HL-60/S4 (cell line): ENCODE results near the gene MAP4K1.

ENCODE experiments used
- in situ Hi-C: fragments of 300-500 bp; cut with MboI; formaldehyde crosslinking; loops from 2 replicates; pipeline ENCODE4 v1.14.3; 2022; ENCODE audit warnings: low sequenced_read_pairs

Gene MAP4K1

DNA sequence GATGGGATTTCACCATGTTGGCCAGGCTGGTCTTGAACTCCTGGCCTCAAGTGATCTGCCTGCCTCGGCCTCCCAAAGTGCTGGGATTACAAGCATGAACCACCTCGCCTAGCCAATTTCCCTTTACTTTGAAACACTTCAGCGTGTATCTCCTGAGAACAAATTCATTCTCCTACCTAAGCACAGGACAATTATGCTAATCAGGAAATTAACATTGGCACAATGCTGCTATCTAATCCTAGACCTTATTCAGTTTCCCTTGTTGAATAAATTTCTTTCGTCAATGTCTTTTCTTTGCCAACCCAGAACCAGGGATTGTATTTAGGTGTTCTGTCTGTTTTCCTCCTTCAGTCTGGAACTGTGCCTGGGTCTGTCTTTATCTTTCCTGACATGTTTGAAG, 67.8 kb downstream of the MAP4K1 start:
- in situ Hi-C loops = loop anchor here (25.0 kb wide), 1 partner anchor 387 kb away; the partner anchor contains the start of genes MRPS12 and SARS2

DNA sequence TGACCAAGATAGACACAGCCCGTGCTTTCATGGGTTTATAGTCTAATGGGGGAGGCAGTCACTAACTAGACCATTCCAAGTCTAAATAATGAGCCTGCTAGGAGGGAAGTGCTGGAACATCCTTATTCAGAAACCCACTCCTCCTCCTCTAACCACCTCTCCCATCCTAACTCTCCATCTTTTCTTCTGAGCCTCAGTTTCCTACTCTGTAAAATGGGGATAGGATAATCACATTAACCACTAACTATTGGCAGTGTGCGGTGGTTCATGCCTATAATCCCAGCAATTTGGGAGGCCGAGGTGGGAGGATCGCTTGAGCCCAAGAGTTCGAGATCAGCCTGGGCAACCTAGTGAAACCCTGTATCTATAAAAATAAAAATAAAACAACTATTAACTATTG, 68.7 kb downstream of the MAP4K1 start:
- in situ Hi-C loops = loop anchor here (25.0 kb wide), 1 partner anchor 388 kb away; the partner anchor contains the start of genes MRPS12 and SARS2

DNA sequence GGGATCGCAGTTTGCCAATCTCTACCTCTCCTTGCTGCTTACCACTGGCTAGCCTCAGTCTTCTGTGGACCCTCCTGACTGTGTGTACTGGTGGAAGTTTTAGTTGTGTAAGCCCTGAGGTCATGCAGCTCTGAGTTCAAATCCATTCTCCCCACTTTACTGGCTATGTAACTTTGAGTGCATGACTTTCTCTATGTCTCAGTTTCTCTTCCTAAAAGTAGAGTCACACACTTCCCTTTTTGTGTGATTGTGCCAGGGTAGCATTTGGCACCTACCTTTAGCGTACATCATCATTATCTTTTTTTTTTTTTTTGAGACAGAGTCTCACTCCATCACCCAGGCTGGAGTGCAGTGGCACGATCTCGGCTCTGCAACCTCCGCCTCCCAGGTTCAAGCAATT, 70.3 kb downstream of the MAP4K1 start:
- in situ Hi-C loops = loop anchor here (25.0 kb wide), 1 partner anchor 390 kb away; the partner anchor contains the start of genes MRPS12 and SARS2

DNA sequence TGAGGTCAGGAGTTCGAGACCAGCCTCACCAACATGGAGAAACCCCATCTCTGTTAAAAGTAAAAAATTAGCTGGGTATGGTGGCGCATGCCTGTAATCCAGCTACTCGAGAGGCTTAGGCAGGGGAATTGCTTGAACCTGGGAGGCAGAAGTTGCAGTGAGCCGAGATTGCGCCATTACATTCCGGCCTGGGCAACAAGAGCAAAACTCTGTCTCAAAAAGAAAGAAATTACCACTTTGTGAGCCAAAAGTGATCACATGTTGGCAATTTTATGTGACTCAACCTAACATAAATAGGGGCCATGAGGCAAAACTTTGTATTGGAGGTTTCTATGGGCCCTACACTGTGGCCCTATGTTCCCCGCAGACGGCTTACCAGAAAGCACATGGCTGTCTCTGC, 72.2 kb downstream of the MAP4K1 start:
- in situ Hi-C loops = loop anchor here (25.0 kb wide), 1 partner anchor 392 kb away; the partner anchor contains the start of genes MRPS12 and SARS2

DNA sequence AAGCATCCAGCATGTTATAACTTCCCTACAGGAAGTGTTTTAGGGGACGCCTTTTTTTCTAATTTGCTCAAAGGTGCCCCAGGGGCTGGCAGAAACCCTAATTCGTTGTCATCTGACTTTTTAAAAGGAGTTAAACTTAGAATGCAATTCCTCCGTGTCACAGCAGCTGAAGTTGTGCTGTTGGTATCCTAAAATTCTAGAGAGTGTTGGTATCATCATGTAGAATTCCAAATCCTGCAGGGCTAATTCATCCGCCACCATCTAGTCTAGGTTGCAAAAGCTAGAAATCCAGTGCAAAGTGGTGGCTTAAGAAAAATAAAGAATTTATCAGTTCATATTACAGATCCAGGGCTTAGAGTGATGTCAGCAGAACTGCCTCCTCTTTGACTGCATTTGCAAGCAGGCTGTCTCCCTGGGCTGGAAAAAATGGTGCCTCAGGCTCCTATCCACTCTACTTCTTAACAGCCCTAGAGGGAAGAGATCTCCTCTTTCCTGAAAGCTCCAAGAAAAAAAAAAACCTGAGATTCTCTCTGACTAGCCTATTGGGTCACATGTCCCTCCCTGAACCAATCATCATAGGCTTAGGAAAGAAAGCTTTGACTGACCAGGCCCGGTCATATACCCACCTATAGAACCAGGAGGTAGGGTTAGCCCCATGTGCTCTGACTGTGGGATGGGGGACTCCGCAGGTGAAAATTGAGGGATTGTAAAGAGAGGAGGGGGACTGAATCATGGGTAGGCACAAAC, 73.0 kb downstream of the MAP4K1 start:
- in situ Hi-C loops = loop anchor here (25.0 kb wide), 1 partner anchor 393 kb away; the partner anchor contains the start of genes MRPS12 and SARS2

DNA sequence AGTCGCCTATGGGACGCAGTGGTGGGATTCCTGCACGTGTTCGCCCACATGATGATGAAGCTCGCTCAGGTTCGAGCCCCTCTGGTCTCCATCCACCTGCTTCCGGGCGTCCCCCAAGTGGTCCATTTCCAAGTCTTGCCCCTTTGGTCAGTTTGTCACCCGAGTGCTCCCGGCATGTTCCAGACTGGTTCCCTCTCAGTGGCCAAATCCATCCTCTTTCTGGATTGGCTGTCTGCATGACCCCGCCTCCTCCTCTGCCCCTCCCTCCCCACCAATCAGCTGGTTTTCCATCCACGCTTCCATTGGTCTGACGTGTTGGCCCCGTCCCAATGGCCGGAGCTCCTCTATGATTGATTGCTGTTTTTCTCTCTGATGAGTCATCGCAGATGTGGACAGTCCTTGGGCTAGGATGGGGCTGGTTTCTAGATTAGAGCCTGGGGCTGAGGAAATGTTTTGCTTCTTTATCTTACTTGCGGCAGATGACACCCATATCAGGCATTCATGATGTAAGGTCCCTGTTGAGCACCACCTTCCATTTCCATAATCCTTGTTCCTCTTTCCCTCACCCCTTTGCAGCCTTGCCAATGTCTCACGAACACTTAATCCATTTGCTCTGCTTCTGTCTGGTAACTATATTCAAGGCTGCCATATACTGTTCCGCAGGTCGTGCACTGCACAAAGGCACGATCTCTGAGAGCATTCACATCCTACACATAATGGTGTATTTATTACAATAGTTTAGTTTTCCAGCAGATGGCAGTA, 73.8 kb downstream of the MAP4K1 start:
- in situ Hi-C loops = loop anchor here (25.0 kb wide), 1 partner anchor 393 kb away; the partner anchor contains the start of genes MRPS12 and SARS2

DNA sequence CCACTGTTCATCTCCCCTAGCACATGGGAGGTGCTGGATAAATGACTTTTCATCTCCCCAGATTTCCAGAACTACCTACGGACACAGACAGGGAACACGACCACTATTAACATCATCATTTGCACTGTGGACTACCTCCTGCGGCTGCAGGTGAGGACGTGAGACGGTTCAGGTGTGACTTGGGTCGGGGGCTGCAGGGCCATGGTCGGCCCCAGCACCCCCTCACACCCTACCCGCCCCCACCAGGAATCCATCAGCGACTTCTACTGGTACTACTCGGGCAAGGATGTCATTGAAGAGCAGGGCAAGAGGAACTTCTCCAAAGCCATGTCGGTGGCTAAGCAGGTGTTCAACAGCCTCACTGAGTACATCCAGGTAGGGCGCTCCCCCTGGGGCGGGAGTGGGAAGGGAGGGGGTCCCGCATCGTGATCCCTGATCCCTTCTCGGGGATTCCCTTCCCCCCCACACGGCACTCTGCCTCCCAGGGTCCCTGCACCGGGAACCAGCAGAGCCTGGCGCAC, 74.4 kb downstream of the MAP4K1 start:
- in situ Hi-C loops = loop anchor here (25.0 kb wide), 1 partner anchor 394 kb away; the partner anchor contains the start of genes MRPS12 and SARS2

DNA sequence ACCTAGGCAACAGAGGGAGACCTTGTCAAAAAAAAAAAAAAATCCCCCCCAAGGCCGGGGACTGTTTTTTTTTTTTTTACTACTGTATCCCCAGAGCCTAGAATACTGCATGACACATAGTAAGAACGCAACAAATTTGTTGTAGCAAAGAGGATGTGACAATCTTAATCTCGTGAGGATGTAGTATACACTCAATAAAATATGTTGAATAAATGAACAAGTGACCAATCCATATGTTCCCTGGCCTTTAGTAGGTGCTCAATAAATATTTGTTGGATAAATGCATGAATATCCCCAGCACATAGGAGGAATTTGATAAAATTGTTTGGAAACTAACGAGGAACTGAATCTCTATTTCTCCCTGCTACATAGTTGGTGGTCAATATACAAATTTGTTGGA, 75.7 kb downstream of the MAP4K1 start:
- in situ Hi-C loops = loop anchor here (25.0 kb wide), 1 partner anchor 395 kb away; the partner anchor contains the start of genes MRPS12 and SARS2

DNA sequence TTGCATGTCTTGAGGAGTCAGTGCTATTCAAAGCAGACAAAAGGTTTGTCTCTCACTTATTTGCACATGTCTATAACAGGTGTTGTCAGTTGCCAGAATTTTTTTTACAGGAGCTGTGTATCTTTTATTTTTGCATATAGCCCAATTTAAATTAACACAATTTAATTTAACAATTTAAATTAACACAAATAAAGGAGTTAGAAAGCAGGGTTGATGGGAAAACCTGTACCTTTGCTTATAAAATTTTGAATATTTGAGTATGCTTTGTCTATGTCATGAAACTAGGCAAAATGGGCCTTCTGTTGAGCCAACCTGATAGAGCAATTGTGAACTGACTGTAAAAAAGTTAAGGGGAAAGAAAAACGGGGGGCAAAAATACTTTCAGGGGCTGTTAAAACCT, 78.0 kb downstream of the MAP4K1 start:
- in situ Hi-C loops = loop anchor here (25.0 kb wide), 1 partner anchor 398 kb away; the partner anchor contains the start of genes MRPS12 and SARS2

DNA sequence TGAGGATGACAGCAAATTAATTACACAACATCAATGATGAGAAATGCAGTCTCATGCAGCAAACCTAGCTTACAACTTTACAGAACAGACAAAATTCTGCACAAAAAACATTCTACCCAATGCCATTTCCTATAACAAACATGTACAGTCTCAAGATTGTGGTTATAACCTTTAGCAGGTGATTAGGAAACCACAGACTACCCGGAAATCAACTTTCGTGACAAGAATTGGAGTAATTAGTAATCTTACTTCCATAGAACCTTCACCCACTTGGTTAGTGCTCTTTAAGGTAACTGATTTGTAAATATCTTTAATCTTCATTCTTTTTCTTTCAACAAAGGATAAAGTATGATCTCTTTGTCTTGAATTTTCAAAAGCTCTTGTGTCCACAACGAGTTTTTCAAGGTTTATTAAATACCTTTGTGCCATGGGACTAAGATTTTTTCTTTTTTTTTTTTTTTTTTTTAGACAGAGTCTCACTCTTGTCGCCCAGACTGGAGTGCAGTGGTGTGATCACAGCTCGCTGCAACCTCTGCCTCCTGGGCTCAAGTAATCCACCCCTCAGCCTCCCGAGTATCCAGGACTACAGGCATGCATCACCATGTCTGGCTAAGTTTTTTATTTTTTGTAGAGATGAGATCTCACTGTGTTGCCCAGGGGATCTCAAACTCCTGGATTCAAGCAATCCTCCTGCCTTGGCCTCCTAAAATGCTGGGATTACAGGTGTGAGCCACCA, 78.8 kb downstream of the MAP4K1 start:
- in situ Hi-C loops = loop anchor here (25.0 kb wide), 1 partner anchor 398 kb away; the partner anchor contains the start of genes MRPS12 and SARS2

DNA sequence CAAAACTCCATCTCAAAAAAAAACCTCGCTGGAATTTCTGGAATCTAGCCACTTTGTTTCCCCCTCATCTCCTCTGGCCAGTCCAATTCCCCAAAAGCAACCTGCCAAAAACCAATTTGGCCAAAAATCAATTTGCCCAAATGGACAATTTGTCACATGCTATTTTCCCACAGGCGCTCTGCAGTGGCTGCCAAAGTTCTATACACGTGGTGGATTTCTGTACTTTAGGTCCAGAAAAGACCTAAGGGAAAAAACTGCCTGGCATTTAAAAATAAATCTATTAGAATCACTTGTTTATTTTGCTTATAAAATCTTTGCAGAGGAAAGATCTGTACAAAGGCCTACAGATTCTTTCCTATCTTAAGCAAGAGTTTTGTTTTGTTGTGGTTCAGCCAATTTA, 79.4 kb downstream of the MAP4K1 start:
- in situ Hi-C loops = loop anchor here (25.0 kb wide), 1 partner anchor 399 kb away; the partner anchor contains the start of genes MRPS12 and SARS2
